ENCODE measurements around the gene OR5K4.

GRCh38 chr3:98341758-98342157 lies 11.9 kb upstream of the OR5K4 start:
- TF ChIP-seq, protein P1, sequence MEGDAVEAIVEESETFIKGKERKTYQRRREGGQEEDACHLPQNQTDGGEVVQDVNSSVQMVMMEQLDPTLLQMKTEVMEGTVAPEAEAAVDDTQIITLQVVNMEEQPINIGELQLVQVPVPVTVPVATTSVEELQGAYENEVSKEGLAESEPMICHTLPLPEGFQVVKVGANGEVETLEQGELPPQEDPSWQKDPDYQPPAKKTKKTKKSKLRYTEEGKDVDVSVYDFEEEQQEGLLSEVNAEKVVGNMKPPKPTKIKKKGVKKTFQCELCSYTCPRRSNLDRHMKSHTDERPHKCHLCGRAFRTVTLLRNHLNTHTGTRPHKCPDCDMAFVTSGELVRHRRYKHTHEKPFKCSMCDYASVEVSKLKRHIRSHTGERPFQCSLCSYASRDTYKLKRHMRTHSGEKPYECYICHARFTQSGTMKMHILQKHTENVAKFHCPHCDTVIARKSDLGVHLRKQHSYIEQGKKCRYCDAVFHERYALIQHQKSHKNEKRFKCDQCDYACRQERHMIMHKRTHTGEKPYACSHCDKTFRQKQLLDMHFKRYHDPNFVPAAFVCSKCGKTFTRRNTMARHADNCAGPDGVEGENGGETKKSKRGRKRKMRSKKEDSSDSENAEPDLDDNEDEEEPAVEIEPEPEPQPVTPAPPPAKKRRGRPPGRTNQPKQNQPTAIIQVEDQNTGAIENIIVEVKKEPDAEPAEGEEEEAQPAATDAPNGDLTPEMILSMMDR (IDR thresholded peaks at IDR 0.05): no peak
- TF ChIP-seq POLR2A (IDR thresholded peaks at IDR 0.05): no peak
- TF ChIP-seq EP300 (IDR thresholded peaks at IDR 0.05): no peak

Data from ovary (tissue), 3 donors.